ENCODE data around the gene HCK. TPM values are rescaled to one million over a fixed set of nuclear protein-coding genes. Genes with fewer than 3 reads are reported as not detected.
"Not testable (repeated sequence)": the region's sequence is repeated elsewhere in the genome, so short reads cannot be mapped to it uniquely, and the experiment has no call there.

The HCK gene
- total RNA-seq, 1 donor from 2014 or later: not detected

- H3K27me3 Mint-ChIP-seq: no peaks in the 10 kb centered on the region
- DNase-seq (ENCODE audit: low spot score, unreplicated experiment): no peak
- TF ChIP-seq, protein P1, sequence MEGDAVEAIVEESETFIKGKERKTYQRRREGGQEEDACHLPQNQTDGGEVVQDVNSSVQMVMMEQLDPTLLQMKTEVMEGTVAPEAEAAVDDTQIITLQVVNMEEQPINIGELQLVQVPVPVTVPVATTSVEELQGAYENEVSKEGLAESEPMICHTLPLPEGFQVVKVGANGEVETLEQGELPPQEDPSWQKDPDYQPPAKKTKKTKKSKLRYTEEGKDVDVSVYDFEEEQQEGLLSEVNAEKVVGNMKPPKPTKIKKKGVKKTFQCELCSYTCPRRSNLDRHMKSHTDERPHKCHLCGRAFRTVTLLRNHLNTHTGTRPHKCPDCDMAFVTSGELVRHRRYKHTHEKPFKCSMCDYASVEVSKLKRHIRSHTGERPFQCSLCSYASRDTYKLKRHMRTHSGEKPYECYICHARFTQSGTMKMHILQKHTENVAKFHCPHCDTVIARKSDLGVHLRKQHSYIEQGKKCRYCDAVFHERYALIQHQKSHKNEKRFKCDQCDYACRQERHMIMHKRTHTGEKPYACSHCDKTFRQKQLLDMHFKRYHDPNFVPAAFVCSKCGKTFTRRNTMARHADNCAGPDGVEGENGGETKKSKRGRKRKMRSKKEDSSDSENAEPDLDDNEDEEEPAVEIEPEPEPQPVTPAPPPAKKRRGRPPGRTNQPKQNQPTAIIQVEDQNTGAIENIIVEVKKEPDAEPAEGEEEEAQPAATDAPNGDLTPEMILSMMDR (IDR thresholded peaks at IDR 0.05; ENCODE audit: unreplicated experiment): no peak
- H3K4me3 Mint-ChIP-seq (ENCODE audit: low read depth): no peak overlapping the region
- H3K9me3 Mint-ChIP-seq (ENCODE audit: low read depth): no peaks in the 10 kb centered on the region
- no peak overlapping the region for H3K27ac Mint-ChIP-seq
- H3K36me3 Mint-ChIP-seq (ENCODE audit: insufficient read depth): peaks cover 4% of the 10 kb centered on the region
- H3K4me1 Mint-ChIP-seq (ENCODE audit: low read depth): peaks cover 9% of the 10 kb centered on the region
Measured at GRCh38 chr20:32115211-32115767, 63.2 kb downstream of the HCK start.

- no peaks in the 10 kb centered on the region for H3K27me3 Mint-ChIP-seq
- H3K36me3 Mint-ChIP-seq (ENCODE audit: insufficient read depth): peaks cover 8% of the 10 kb centered on the region
- DNase-seq (ENCODE audit: low spot score, unreplicated experiment): no peak
- peaks cover 5% of the 10 kb centered on the region for H3K9me3 Mint-ChIP-seq (ENCODE audit: low read depth)
- peak overlapping the region; percentile 15 for H3K27ac Mint-ChIP-seq
- peaks cover 4% of the 10 kb centered on the region for H3K4me1 Mint-ChIP-seq (ENCODE audit: low read depth)
- TF ChIP-seq, protein P1 (IDR thresholded peaks at IDR 0.05; ENCODE audit: unreplicated experiment): no peak
- H3K4me3 Mint-ChIP-seq (ENCODE audit: low read depth): no peak overlapping the region
Measured at GRCh38 chr20:32116079-32116521, 64.1 kb downstream of the HCK start.

DNA sequence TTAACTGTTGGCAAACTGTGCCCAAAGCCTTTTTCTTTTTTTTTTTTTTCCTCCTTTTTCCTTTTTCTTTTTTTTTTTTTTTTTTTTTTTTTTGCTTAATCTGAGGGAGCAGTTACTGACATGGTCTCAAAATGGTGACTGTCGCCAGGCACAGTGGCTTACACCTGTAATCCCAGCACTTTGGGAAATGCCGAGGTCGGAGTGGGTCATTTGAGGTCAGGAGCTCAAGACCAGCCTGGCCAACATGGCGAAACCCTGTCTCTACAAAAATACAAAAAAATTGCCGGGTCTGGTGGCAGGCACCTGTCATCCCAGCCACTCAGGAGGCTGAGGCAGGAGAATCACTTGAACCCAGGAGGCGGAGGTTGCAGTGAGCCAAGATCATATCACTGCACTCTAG lies 64.8 kb downstream of the HCK start:
- H3K27ac Mint-ChIP-seq: peak overlapping the region; percentile 42
- H3K9me3 Mint-ChIP-seq (ENCODE audit: low read depth); H3K4me1 Mint-ChIP-seq (ENCODE audit: low read depth); DNase-seq (ENCODE audit: low spot score, unreplicated experiment); H3K36me3 Mint-ChIP-seq (ENCODE audit: insufficient read depth); H3K27me3 Mint-ChIP-seq; H3K4me3 Mint-ChIP-seq (ENCODE audit: low read depth): not testable (repeated sequence)

DNA sequence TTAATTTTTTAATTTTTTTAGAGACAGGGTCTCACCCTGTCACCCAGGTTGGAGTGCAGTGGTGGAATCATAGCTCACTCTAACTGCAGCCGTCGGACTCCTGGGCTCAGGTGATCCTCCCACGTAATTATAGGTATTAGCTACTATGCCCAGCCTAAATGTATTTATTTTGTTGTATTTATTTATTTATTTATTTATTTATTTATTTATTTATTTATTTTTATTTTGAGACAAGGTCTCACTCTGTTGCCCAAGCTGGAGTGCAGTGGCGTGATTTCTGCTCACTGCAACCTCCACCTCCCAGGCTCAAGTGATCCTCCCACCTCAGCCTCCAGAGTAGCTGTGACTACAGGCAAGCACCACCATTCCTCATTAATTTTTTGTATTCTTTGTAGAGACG lies 66.4 kb downstream of the HCK start:
- peaks cover 12% of the 10 kb centered on the region for H3K36me3 Mint-ChIP-seq (ENCODE audit: insufficient read depth)
- not testable (repeated sequence) for H3K27me3 Mint-ChIP-seq; DNase-seq (ENCODE audit: low spot score, unreplicated experiment); H3K27ac Mint-ChIP-seq; H3K9me3 Mint-ChIP-seq (ENCODE audit: low read depth); H3K4me1 Mint-ChIP-seq (ENCODE audit: low read depth); H3K4me3 Mint-ChIP-seq (ENCODE audit: low read depth)

DNA sequence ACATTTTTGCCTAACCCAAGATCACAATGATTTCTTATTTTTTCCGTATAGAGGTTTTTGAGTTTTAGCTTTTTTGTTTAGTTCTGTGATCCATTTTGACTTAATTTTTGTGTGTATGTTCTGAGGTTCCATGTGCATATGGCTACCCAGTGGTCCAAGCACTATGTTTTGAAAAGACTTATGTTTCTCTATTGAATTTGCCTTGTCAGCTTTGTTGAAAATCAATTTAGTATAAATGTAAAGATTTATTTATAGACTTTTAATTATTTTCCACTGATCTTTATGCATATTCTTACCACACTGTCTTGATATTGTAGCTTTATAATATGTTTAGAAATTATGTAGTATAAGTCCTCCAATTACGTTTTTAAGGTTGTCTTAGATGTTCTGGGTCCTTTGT lies 67.7 kb downstream of the HCK start:
- Mint-ChIP-seq H3K4me3 (ENCODE audit: low read depth) (no peak overlapping the region), H3K4me1 (ENCODE audit: low read depth) (peaks cover 2% of the 10 kb centered on the region), H3K36me3 (ENCODE audit: insufficient read depth) (peaks cover 18% of the 10 kb centered on the region), H3K27me3 (no peaks in the 10 kb centered on the region), H3K27ac (no peak overlapping the region), H3K9me3 (ENCODE audit: low read depth) (peaks cover 5% of the 10 kb centered on the region)
- DNase-seq (ENCODE audit: low spot score, unreplicated experiment): no peak
- TF ChIP-seq, protein P1 (IDR thresholded peaks at IDR 0.05; ENCODE audit: unreplicated experiment): no peak

DNA sequence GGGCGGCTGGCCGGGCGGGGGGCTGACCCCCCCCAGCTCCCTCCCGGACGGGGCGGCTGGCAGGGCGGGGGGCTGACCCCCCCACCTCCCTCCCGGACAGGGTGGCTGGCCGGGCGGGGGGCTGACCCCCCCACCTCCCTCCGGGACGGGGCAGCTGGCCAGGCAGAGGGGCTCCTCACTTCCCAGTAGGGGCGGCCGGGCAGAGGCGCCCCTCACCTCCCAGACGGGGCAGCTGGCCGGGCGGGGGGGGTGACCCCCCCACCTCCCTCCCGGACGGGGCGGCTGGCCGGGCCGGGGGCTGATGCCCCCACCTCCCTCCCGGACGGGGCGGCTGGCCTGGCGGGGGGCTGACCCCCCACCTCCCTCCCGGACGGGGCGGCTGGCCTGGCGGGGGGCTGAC lies 69.9 kb downstream of the HCK start:
- H3K4me3 Mint-ChIP-seq (ENCODE audit: low read depth); H3K27ac Mint-ChIP-seq; H3K4me1 Mint-ChIP-seq (ENCODE audit: low read depth); H3K9me3 Mint-ChIP-seq (ENCODE audit: low read depth); DNase-seq (ENCODE audit: low spot score, unreplicated experiment); H3K27me3 Mint-ChIP-seq: not testable (repeated sequence)
- peaks cover 20% of the 10 kb centered on the region for H3K36me3 Mint-ChIP-seq (ENCODE audit: insufficient read depth)

- no peak overlapping the region for H3K4me3 Mint-ChIP-seq (ENCODE audit: low read depth)
- no peak for DNase-seq (ENCODE audit: low spot score, unreplicated experiment)
- peaks cover 5% of the 10 kb centered on the region for H3K9me3 Mint-ChIP-seq (ENCODE audit: low read depth)
- H3K4me1 Mint-ChIP-seq (ENCODE audit: low read depth): peaks cover 2% of the 10 kb centered on the region
- H3K27me3 Mint-ChIP-seq: no peaks in the 10 kb centered on the region
- peaks cover 21% of the 10 kb centered on the region for H3K36me3 Mint-ChIP-seq (ENCODE audit: insufficient read depth)
- peak overlapping the region; percentile 85 for H3K27ac Mint-ChIP-seq
- TF ChIP-seq, protein P1 (IDR thresholded peaks at IDR 0.05; ENCODE audit: unreplicated experiment): no peak
Measured at GRCh38 chr20:32123088-32123487, 71.0 kb downstream of the HCK start.
